SU-DHL-6 (cell line): ENCODE results near the gene MIOX.

ENCODE experiments used
- H2AFZ ChIP-seq: fragments of 200-600 bp; sonication (generic); 2 replicates; pipeline ENCODE4 v1.6.1; 2014; ENCODE audit warnings: low read depth, mild to moderate bottlenecking, moderate library complexity, mixed read lengths, antibody characterized with exemption, low read length; ENCODE audit not compliant: severe bottlenecking
- H3F3A ChIP-seq: fragments of 200-600 bp; shearing (Covaris generic); 2 replicates; pipeline ENCODE4 v1.6.0; 2016; ENCODE audit warnings: antibody characterized with exemption, mild to moderate bottlenecking; ENCODE audit not compliant: insufficient read depth
- H3K27ac ChIP-seq: fragments of 200-600 bp; sonication (generic); 2 replicates; pipeline ENCODE4 v1.5.1; 2016; ENCODE audit warnings: low read depth, mild to moderate bottlenecking, low read length, moderate library complexity, mixed read lengths
- H3K27me3 ChIP-seq: fragments of 200-600 bp; sonication (generic), shearing (Covaris generic); 2 replicates; pipeline ENCODE4 v1.6.0; 2014; ENCODE audit warnings: mild to moderate bottlenecking, low read length
- H3K36me3 ChIP-seq: fragments of 200-600 bp; sonication (generic); 2 replicates; pipeline ENCODE4 v1.6.1; 2014; ENCODE audit warnings: mild to moderate bottlenecking, low read length, mixed read lengths
- H3K4me2 ChIP-seq: fragments of 300-600, 200-600 bp; shearing (Covaris generic), sonication (generic); 2 replicates; pipeline ENCODE4 v1.6.0; 2014; ENCODE audit warnings: low read length, low read depth, mild to moderate bottlenecking; ENCODE audit not compliant: poor library complexity, severe bottlenecking
- H3K4me3 ChIP-seq: fragments of 200-600 bp; sonication (generic); 2 replicates; pipeline ENCODE4 v1.5.1; 2014; ENCODE audit warnings: antibody characterized with exemption, low read length, mild to moderate bottlenecking, mixed read lengths; ENCODE audit not compliant: insufficient read depth, poor library complexity, severe bottlenecking
- H3K79me2 ChIP-seq: fragments of 200-600 bp; sonication (generic); 2 replicates; pipeline ENCODE4 v1.6.1; 2014; ENCODE audit warnings: mild to moderate bottlenecking, low read length, moderate library complexity; ENCODE audit not compliant: insufficient read depth
- H3K9ac ChIP-seq: fragments of 200-600 bp; sonication (generic); 2 replicates; pipeline ENCODE4 v1.7.0; 2014; ENCODE audit warnings: mild to moderate bottlenecking, low read length
- H3K9me2 ChIP-seq: fragments of 200-600 bp; sonication (generic); replicated peaks from 2 replicates; pipeline ENCODE4 v1.6.1; 2014; ENCODE audit warnings: low read length; ENCODE audit not compliant: insufficient read depth
- H3K9me3 ChIP-seq: fragments of 200-600 bp; sonication (generic); 2 replicates; pipeline ENCODE4 v1.6.1; 2014; ENCODE audit warnings: low read length, mixed read lengths; ENCODE audit not compliant: insufficient read depth
- H4K20me1 ChIP-seq: fragments of 200-600 bp; sonication (generic); 2 replicates; pipeline ENCODE4 v1.6.1; 2014; ENCODE audit warnings: low read depth, mild to moderate bottlenecking, antibody characterized with exemption, low read length, moderate library complexity, mixed read lengths
- CTCF ChIP-seq: fragments of 200-600 bp; sonication (generic); IDR thresholded peaks from one replicate; pipeline ENCODE4 v1.5.1; 2017; ENCODE audit warnings: antibody characterized with exemption, mild to moderate bottlenecking, low read length, moderate library complexity; ENCODE audit not compliant: insufficient read depth, poor library complexity, severe bottlenecking
- EZH2phosphoT487 ChIP-seq: fragments of 200-600 bp; sonication (generic), shearing (Covaris generic); conservative IDR thresholded peaks from 2 replicates; pipeline ENCODE4 v1.6.1; 2018; ENCODE audit warnings: mild to moderate bottlenecking, antibody characterized with exemption, low read length, moderate library complexity, mixed read lengths

MIOX gene

GRCh38 chr22:50439314-50439870 lies 47.3 kb upstream of the MIOX start:
- H3K9ac ChIP-seq = no peak overlapping the region
- no peaks in the 10 kb centered on the region for H3K9me2 ChIP-seq
- H3K27me3 ChIP-seq = no peaks in the 10 kb centered on the region
- no peak overlapping the region for H2AFZ ChIP-seq
- no peak overlapping the region for H3K27ac ChIP-seq
- no peaks in the 10 kb centered on the region for H3K36me3 ChIP-seq
- H3K4me2 ChIP-seq = no peak overlapping the region
- no peaks in the 10 kb centered on the region for H3K9me3 ChIP-seq
- TF ChIP-seq EZH2phosphoT487 = no peak
- TF ChIP-seq CTCF = no peak
- no peaks in the 10 kb centered on the region for H3K79me2 ChIP-seq
- H3K4me3 ChIP-seq = no peak overlapping the region
- peaks cover 14% of the 10 kb centered on the region; the same call in 1 of the 2 replicates for H3F3A ChIP-seq
- H4K20me1 ChIP-seq = no peaks in the 10 kb centered on the region

- no peak overlapping the region for H3K27ac ChIP-seq
- H3K9me2 ChIP-seq = no peaks in the 10 kb centered on the region
- peaks cover 19% of the 10 kb centered on the region; the same call in 1 of the 2 replicates for H3F3A ChIP-seq
- no peak overlapping the region for H3K9ac ChIP-seq
- no peaks in the 10 kb centered on the region for H3K36me3 ChIP-seq
- no peaks in the 10 kb centered on the region for H4K20me1 ChIP-seq
- H3K4me2 ChIP-seq = no peak overlapping the region
- TF ChIP-seq EZH2phosphoT487 (no peak), CTCF (no peak)
- H3K27me3 ChIP-seq = no peaks in the 10 kb centered on the region
- no peaks in the 10 kb centered on the region for H3K9me3 ChIP-seq
- no peaks in the 10 kb centered on the region for H3K79me2 ChIP-seq
- no peak overlapping the region for H2AFZ ChIP-seq
- no peak overlapping the region for H3K4me3 ChIP-seq
These were observed 46.8 kb upstream of the MIOX start for GRCh38 chr22:50439871-50440331.

GRCh38 chr22:50440544-50441249 lies 46.0 kb upstream of the MIOX start:
- Histone ChIP-seq H4K20me1 (no peaks in the 10 kb centered on the region), H3K4me3 (no peak overlapping the region), H3K27ac (no peak overlapping the region), H3K9ac (no peak overlapping the region), H2AFZ (no peak overlapping the region), H3K36me3 (no peaks in the 10 kb centered on the region), H3F3A (peaks cover 27% of the 10 kb centered on the region; the same call in 1 of the 2 replicates), H3K9me2 (no peaks in the 10 kb centered on the region), H3K4me2 (no peak overlapping the region), H3K27me3 (no peaks in the 10 kb centered on the region), H3K79me2 (no peaks in the 10 kb centered on the region), H3K9me3 (no peaks in the 10 kb centered on the region)
- TF ChIP-seq EZH2phosphoT487 (no peak), CTCF (no peak)
